ENCODE results near the gene PLA2G7. TPM values are rescaled to one million over a fixed set of nuclear protein-coding genes. Genes with fewer than 3 reads are reported as not detected.

PLA2G7 gene
- total RNA-seq, 1 donor from 2014 or later: 0.21 TPM

DNA sequence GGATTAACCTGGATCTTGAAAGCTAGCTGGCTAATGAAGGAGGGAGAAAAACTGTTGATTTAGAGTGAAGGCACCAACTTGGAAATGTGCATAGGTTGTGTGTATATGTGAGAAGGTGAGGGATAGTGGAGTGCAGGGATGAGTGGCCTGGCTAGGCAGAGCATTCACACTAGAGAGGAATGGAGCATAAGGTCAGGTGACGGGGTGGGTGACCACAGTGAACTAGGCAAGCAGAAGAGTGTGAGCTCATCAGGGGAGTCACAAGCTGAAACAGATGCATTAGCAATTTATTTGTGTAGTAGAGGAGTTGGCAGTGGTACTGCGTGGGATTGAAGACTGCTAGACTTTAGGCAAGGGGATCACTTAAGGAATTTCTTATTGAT, 22.0 kb upstream of the PLA2G7 start:
- no peak overlapping the region for H3K4me3 Mint-ChIP-seq (ENCODE audit: unreplicated experiment)
- no peak for DNase-seq (ENCODE audit: low spot score)
- no peaks in the 10 kb centered on the region for H3K36me3 Mint-ChIP-seq (ENCODE audit: low read depth, unreplicated experiment)
- H3K27me3 Mint-ChIP-seq (ENCODE audit: unreplicated experiment): no peaks in the 10 kb centered on the region
- TF ChIP-seq, protein P1, sequence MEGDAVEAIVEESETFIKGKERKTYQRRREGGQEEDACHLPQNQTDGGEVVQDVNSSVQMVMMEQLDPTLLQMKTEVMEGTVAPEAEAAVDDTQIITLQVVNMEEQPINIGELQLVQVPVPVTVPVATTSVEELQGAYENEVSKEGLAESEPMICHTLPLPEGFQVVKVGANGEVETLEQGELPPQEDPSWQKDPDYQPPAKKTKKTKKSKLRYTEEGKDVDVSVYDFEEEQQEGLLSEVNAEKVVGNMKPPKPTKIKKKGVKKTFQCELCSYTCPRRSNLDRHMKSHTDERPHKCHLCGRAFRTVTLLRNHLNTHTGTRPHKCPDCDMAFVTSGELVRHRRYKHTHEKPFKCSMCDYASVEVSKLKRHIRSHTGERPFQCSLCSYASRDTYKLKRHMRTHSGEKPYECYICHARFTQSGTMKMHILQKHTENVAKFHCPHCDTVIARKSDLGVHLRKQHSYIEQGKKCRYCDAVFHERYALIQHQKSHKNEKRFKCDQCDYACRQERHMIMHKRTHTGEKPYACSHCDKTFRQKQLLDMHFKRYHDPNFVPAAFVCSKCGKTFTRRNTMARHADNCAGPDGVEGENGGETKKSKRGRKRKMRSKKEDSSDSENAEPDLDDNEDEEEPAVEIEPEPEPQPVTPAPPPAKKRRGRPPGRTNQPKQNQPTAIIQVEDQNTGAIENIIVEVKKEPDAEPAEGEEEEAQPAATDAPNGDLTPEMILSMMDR (IDR thresholded peaks at IDR 0.05; ENCODE audit: unreplicated experiment): no peak
- H3K4me1 Mint-ChIP-seq (ENCODE audit: unreplicated experiment): no peaks in the 10 kb centered on the region
- no peaks in the 10 kb centered on the region for H3K9me3 Mint-ChIP-seq (ENCODE audit: unreplicated experiment)
- no peak overlapping the region for H3K27ac Mint-ChIP-seq (ENCODE audit: unreplicated experiment)

DNA sequence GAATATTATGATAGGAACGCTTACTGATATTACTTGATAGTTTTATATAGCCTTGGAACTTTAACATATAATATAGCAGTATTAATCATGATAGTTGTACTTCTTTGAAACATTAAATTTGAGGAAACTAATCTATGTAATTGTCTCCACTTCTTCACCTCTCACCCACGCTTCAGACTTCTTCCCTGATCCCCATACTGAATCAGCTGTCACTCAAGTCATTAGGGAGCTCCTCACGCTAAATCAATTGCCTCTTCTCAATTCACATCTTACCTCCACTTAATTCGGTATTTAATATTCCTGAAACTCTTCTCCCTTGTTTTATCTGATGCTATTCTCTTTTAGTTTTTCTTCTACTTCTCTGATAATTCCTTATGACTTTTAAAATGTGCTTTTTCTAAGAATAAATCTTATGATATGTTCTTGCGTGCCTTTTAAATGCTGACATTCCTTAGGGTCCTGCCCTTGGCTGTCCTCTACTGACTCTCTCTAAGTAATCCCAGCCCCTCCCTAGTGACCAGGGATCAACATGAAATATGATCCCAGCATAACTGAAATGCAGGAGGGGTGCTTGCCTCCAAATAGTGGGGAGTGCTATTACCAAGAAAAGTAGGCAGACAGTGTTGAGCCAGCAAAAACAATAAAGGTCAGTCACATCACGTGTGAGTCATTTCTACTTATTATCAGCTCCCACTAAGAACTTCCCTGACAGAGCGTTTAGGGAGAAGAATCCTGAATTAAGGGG, 21.5 kb upstream of the PLA2G7 start:
- DNase-seq (ENCODE audit: low spot score): no peak
- H3K9me3 Mint-ChIP-seq (ENCODE audit: unreplicated experiment): no peaks in the 10 kb centered on the region
- TF ChIP-seq, protein P1 (IDR thresholded peaks at IDR 0.05; ENCODE audit: unreplicated experiment): no peak
- no peaks in the 10 kb centered on the region for H3K36me3 Mint-ChIP-seq (ENCODE audit: low read depth, unreplicated experiment)
- H3K27ac Mint-ChIP-seq (ENCODE audit: unreplicated experiment): no peak overlapping the region
- H3K27me3 Mint-ChIP-seq (ENCODE audit: unreplicated experiment): no peaks in the 10 kb centered on the region
- H3K4me1 Mint-ChIP-seq (ENCODE audit: unreplicated experiment): no peaks in the 10 kb centered on the region
- no peak overlapping the region for H3K4me3 Mint-ChIP-seq (ENCODE audit: unreplicated experiment)

DNA sequence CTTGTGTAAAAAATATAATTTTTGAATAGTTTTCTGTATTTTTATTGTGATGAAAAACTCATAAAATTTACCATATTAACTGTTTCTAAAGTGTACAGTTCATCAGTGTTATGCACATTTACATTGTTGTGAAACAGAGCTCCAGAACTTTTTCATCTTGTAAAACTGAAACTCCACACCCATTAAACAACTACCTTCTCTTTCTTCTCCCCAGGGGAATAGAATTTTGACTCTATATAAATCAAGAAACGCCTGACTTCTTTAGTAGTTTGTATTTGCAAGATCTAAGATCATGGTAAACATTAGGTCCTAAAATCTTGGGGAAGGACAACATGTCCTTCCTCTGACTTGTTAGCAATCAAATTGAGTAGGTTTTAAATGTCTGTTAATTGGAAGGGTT, 20.7 kb upstream of the PLA2G7 start:
- H3K4me1 Mint-ChIP-seq (ENCODE audit: unreplicated experiment): no peaks in the 10 kb centered on the region
- H3K9me3 Mint-ChIP-seq (ENCODE audit: unreplicated experiment): no peaks in the 10 kb centered on the region
- no peaks in the 10 kb centered on the region for H3K36me3 Mint-ChIP-seq (ENCODE audit: low read depth, unreplicated experiment)
- TF ChIP-seq, protein P1 (IDR thresholded peaks at IDR 0.05; ENCODE audit: unreplicated experiment): no peak
- no peaks in the 10 kb centered on the region for H3K27me3 Mint-ChIP-seq (ENCODE audit: unreplicated experiment)
- H3K4me3 Mint-ChIP-seq (ENCODE audit: unreplicated experiment): no peak overlapping the region
- DNase-seq (ENCODE audit: low spot score): no peak
- H3K27ac Mint-ChIP-seq (ENCODE audit: unreplicated experiment): no peak overlapping the region

DNA sequence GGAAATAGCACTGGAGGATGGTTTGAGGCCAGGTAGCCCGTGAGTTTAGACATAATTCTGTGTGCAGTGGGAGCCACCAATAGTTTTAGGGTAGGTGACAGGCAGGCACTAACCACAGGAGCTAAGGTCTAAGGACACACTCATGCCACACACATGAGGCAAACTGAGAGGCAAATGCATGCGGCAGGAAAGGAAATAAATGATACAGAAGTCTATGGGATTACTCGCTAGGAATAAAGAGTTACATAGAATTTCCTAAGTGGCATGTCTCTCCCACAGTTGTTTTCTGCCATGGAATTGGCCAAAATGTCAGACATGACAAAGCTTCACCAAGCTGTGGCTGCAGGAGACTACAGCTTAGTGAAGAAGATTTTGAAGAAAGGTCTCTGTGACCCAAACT, 16.5 kb upstream of the PLA2G7 start:
- no peaks in the 10 kb centered on the region for H3K9me3 Mint-ChIP-seq (ENCODE audit: unreplicated experiment)
- H3K27me3 Mint-ChIP-seq (ENCODE audit: unreplicated experiment): no peaks in the 10 kb centered on the region
- H3K4me1 Mint-ChIP-seq (ENCODE audit: unreplicated experiment): no peaks in the 10 kb centered on the region
- no peak overlapping the region for H3K27ac Mint-ChIP-seq (ENCODE audit: unreplicated experiment)
- no peaks in the 10 kb centered on the region for H3K36me3 Mint-ChIP-seq (ENCODE audit: low read depth, unreplicated experiment)
- TF ChIP-seq, protein P1 (IDR thresholded peaks at IDR 0.05; ENCODE audit: unreplicated experiment): no peak
- H3K4me3 Mint-ChIP-seq (ENCODE audit: unreplicated experiment): no peak overlapping the region
- DNase-seq (ENCODE audit: low spot score): no peak

DNA sequence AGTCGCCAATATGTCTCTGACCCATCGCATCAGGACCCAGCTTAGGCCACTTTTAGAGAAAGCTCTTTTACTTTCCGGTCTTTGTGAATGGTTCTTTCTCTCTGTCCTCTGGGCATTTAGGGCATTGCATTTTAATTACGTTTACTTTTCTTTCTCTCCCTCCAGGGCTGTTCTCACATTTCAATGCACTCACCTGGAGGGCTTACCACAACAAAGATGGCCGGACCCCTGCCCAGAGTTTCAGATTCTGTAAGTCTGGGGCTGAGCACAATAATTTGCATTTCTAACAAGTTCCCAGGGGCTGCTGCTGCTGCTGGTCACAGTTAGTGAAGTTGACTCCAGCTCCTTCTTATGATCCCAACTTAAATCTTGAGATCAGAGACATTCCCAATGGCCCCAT, 14.6 kb upstream of the PLA2G7 start:
- no peaks in the 10 kb centered on the region for H3K9me3 Mint-ChIP-seq (ENCODE audit: unreplicated experiment)
- H3K4me1 Mint-ChIP-seq (ENCODE audit: unreplicated experiment): no peaks in the 10 kb centered on the region
- peaks cover 1% of the 10 kb centered on the region for H3K27me3 Mint-ChIP-seq (ENCODE audit: unreplicated experiment)
- no peak for DNase-seq (ENCODE audit: low spot score)
- TF ChIP-seq, protein P1 (IDR thresholded peaks at IDR 0.05; ENCODE audit: unreplicated experiment): no peak
- no peaks in the 10 kb centered on the region for H3K36me3 Mint-ChIP-seq (ENCODE audit: low read depth, unreplicated experiment)
- no peak overlapping the region for H3K4me3 Mint-ChIP-seq (ENCODE audit: unreplicated experiment)
- no peak overlapping the region for H3K27ac Mint-ChIP-seq (ENCODE audit: unreplicated experiment)

All from endothelial cell (in vitro differentiated cells).